Raji (cell line): Measurements from ENCODE around the gene MYBPH.

ENCODE experiments used
- POLR2A ChIP-seq: IDR thresholded peaks from 2 replicates; pipeline ENCODE4 v1.6.1; 2011; ENCODE audit warnings: low read depth, low read length, control low read depth; ENCODE audit not compliant: insufficient read depth

The MYBPH gene

DNA sequence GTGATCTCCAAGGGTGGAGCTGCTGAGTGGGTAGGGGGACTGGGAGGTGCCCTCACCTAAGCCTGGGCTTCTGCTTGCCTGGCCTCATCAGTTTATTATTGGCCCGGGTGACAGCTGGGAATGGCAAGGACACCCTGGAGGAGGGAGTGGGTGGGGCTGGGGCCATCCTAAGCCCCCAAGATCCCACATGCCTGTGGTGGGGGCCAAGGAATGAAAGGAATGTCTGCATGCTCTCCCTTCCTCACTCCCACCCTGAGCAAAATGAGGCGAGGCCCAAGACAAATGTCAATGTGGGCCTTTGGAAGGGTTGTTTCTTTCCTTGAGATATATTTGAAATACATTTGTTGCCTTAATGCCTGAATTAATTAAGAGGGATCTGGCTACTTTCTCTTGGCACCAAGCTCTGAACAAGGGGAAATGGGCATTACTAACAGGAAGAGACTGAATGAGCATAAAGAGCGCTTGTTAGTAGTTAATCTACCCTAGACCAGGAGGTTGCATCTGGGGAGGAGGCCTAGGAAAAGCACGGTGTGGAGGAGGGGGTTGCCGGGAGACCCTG is 30.6 kb upstream of the MYBPH start:
- no peak for TF ChIP-seq POLR2A

GRCh38 chr1:203204756-203205155 is 29.1 kb upstream of the MYBPH start:
- no peak for TF ChIP-seq POLR2A

DNA sequence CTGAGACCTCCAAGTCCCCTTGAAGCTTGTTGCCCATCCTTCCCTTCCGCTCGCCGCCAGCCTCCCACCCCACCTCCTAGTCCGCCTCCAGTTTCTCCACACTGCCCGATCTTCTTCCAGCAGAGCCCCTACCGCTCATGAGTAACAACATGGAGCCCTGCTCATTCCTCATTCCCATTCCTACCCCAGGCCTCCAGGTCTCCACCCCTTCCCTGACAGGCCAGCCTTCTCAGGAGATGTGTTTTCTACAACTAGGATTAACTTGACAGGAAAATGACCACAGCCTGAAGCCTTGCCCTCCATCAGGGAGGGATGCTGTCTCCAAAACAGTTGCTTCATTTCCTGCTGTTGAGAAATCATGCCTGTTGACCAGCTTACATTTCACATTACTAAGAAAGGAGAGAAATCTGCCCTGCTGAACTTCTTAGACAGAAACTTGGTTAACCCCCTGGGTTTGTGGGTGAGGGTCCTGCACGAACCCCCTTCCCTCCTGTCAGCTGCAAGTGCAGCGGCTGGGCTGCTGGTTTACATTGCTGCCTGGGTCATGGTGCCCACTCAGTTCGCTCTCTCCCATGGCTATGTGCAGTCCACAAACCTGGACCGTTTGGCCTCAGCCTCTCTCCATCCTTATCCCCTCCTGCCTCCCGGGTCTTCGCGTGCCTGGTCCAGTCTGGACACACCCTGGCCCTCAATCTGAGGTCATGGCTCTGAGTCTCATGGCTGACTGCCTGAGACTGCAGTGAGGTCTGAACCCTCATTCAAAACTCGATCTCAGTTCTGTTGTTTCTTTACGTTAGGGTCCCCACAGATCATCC is 27.0 kb upstream of the MYBPH start:
- TF ChIP-seq POLR2A = no peak

- no peak for TF ChIP-seq POLR2A
Observed at GRCh38 chr1:203201516-203202205, 26.0 kb upstream of the MYBPH start.

DNA sequence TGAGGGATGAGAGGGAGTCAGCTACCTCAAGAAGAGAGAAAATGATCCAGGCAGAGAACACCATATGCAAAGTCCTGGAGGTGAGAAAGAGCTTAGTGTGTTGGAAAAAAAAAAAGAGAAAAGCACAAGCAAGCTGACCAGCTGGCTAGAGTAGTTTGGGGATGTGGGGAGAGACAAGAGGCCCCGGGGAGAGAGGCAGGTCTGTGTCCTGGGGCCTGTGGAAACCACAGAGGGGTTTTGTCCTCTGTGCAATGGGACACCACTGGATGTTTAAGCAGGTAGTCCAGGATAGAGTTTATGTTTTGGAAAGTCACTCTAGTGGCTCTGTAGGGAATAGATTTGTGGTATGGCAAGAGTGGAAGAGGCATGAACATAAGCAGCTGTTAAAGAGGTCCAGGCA is 25.3 kb upstream of the MYBPH start:
- TF ChIP-seq POLR2A = no peak

DNA sequence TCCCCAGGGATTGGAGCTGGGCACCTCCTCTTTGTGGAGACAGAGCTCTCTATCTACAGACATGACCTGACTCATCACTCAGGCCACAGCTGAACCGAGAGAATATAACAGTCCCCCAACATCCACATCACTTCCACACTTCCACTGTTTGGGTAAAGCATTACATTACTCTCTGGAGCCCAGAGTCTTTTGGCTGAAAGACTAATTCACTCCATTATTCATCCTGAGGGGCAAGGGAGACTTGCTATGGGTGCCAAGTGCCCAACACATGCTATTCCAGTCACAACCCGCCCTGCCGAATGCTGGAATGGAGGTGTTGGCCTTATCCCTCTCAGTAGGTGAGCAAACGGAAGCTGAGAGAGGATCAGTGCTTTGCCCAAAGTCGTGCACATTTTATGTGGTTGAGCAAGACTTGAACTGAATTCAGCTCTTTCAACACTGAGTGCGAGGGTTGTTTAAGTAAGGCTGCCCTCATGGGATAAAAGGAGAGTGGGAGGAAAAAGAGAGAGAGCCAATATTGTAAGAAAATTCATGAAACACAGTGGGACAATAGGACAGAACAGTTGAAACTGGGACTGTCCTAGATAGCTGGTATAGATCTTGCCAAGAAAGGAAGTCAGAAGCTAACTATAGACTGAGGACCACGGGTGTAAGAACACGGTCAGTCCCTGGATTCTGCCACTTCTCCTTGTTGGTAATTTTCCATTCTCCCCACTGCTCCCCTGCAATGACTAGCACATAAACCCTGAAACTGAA is 24.4 kb upstream of the MYBPH start:
- no peak for TF ChIP-seq POLR2A

- no peak for TF ChIP-seq POLR2A
Observed at GRCh38 chr1:203199481-203199815, 23.8 kb upstream of the MYBPH start.

GRCh38 chr1:203199002-203199401 is 23.4 kb upstream of the MYBPH start:
- TF ChIP-seq POLR2A = no peak

DNA sequence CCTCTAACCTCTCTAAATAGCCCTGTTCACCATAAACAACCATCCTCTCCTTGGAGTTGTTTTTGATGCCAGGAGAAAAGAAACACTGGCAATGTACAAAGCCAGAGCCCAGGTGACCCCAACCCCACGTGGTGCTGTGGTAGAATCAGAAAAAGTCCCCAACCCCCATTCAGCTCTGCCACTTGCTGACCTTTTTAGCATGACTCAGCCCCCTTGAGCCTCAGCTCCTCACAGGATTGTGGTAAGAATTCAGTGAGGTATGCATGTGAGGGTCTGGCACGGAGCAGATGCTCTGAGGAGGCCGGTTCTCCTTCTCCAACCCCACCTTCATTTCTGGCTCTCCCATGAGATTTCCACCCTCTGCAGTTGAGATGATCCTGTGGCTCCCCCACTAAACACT is 22.0 kb upstream of the MYBPH start:
- TF ChIP-seq POLR2A = no peak

DNA sequence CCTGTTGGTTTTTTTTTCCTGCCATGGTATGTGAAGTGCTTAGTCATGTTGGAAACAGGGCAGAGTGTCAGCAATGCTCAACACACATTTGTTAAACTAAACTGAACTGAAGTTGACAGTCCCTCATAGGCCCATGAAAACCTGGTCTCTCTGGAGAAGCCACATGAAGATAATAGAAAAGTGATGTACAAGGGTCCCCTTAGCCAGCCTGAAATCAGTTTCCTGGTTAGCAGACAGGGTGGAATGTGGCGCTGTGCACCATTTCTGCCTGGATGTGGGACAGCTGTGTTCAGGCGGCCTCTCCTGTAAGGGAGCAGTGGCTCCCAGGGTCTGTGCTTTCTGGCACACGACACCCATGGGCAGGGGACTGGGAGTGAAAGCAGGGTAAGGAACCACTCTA is 20.7 kb upstream of the MYBPH start:
- no peak for TF ChIP-seq POLR2A

- TF ChIP-seq POLR2A = no peak
Observed at GRCh38 chr1:203190949-203191348, 15.3 kb upstream of the MYBPH start.

DNA sequence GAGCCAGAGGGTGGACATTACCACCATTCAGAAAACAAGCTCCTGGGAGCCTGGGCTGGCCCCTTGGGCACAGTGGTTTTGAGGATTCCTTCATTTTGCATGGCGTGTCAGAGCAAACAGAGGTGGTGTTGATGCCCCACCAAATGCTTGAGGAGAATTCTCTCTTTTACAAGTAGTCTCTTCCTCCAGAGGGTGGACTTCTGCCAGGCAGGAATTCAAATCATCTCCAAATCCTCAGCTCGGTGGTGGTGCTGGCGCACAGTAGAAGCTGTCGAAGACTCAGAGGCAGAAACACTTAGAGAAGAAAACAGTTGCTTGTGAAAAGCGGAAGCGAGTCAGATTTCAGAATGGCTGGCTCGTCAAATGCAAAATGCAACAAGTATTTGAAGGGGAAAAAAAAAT is 14.3 kb upstream of the MYBPH start:
- TF ChIP-seq POLR2A = no peak

DNA sequence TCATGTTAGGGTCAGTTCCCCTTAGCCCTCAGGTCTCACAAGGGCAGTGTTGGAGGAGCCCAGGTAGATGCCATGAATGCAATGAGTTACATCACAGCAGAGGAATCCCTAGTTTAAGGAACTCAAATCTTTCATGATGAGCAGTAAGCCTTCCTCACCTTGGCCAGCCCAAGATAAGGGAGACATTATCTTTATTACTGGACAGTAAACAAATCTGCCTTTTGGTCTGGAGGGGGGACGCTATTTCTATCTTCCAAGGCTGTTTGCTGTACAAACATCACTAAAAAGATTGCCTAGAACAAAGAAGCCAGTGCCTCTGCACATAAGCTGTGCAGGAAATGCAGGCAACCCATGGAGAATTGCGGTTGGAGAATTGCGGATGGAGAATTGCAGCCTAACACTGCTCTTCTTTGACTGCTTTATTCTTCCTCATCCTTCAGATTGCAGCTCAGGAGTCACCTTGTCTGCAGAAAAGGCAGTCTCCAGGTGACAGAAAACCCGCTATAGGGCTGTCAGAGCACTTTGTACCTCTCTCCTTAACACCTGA is 13.1 kb upstream of the MYBPH start:
- TF ChIP-seq POLR2A = no peak

DNA sequence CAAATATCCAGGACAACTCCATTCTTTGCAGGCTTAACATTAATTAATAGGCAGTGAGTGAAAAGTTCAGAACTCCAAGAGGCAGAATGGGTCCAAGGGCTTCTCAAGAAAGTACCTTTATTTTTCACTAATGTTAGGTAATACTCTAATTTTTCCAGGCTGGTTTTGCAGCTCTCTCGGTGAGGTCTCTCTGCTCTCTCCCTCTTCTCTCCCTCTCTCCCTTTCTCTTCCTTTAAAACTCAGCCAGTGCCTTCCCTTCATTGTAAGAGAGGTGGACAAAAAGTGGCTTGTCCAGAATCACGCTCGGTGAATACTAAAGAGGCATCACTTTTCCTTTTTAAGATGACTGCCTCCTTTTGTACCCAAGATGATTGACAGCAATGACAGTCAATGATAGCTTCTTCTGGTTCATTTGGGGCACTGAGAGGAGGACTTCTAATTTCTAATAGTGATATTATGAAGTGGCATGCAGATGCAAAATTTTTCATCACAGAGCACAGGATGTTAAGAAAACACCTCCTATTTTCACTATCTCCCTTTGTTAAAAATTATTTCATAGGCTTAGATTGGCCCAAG is 12.2 kb upstream of the MYBPH start:
- TF ChIP-seq POLR2A = no peak

DNA sequence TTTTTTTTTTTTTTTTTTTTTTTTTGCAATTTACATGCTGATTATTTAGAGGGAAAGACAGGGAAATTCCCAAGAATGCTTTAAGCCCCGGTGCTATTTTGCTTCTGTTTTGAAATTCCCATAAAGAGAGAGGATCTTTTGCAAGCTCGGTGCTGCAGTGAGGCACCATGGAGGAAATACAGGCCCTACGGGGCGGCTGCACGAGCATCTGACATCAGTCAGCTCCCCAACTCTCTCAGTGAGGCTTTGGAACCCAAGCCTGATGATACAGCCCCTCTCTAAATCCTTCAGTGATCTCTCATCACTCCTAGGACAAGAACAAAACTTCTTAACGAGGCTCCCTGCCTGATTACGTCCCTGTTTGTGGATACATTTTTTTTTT is 11.7 kb upstream of the MYBPH start:
- TF ChIP-seq POLR2A = no peak
